GM21515 (cell line): ENCODE measurements around the gene OPTC.

Source experiments
- ATAC-seq: cut with Tn5 transposase; IDR thresholded peaks from one replicate; pipeline ENCODE4 v1.9.1; 2021; ENCODE audit not compliant: unreplicated experiment

Gene OPTC

DNA sequence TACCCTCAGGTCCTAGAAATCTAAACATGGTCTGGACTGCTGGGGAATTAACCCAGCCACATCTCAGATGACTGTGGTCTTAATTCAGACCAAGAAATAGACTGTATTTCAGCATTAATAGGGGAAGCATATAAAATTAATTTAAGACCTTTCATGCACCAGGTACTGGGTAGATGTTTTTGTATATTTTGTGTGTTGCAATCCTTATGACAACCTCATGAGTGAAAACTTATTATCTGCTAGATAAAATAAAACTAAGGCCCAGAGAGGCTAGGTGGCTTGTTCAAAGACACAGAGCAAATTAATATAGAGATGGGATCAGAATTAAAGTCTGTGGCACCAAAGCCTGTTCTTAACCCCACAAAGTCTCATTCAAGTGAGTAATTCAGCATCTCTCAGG is 40.1 kb downstream of the OPTC start:
- ATAC-seq: no peak

DNA sequence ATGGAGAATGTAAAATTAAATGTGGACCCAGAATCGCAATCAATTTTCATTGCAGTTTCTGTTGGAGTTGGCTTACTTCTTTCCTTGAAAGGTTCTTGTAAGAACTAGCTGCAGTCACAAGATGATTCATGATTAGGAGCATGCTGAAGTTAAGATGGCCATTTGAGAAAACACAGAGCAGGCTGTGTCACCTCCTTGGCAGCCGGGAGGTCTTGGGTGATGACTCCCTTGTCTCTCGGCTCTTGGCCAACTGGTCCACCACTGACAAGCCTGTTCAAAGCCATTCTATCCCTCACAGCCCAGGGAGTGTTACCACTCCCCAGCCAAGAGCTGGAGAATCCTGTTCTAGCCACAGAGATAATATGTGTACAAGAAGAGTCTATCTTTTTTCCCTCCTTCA is 40.6 kb downstream of the OPTC start:
- ATAC-seq: no peak

DNA sequence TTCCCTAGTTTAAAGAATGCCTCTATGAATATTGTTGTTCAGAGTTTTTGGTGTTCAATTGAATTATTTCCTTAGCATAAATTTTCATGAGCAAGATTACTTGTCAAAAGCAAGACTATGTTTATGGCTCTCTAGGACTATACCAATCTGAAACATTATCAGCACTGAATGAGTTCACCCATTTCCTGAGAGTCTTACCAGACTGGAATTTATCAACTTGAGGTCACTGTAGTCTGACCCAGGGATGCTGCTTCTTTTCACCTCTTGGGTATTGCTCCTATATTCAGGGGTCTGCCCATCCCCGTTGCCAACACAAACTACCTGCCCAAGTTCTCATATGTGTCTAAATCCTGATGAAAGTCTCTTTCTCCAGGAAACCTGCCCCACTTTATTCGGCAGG is 42.6 kb downstream of the OPTC start:
- ATAC-seq: no peak

DNA sequence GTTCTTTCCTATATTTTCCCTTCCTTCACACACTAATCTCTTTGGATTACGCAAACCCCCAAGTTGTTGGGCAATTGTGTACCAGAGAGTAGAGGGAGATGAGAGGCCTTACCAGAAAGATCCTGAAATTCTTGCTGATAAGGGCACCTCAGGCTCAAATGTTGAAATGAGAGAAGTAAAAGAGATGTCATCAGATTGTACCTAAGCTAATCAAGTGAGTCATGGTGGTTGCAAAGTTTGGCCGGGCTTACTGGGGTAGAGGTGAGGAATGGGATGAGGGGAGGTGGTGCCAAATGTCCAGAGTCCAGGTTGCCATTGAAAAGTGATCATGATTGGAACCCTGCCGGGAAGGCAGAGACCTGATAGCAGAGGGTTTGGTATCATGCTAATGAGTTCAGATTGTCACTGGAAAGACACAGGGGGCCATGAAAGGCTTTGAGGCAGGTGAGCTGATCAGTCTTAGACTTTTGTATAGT is 43.1 kb downstream of the OPTC start:
- no peak for ATAC-seq

DNA sequence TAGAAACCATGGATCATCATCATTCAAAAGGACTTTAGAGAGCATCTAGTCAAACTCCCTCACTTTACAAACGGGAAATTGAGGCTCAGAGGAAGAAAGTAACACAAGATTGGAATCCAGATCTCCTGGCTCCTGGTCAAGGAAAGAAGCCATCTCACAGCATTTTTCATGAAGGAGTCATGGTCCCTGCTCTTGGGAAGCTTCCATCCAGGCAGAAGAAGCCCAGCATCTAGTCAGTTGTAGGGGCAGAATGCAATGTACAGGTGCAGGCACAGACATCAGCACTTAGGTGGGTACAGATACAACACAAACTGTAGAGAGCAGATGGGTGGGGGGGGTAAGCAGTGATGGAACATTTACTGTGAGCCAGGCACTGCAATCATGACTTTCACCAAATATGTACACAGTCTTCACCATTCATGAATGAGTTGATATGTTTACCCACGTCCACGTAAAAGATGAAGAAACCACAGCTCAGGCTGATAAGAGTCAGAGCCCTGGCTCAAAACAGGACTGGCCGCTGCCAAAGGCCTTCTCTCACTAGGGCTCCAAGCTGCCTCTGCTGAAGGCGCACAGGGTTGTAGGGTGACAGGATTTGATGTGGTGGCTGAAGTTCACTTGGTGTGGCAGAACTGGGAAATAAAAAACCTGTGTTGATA is 44.0 kb downstream of the OPTC start:
- no peak for ATAC-seq

DNA sequence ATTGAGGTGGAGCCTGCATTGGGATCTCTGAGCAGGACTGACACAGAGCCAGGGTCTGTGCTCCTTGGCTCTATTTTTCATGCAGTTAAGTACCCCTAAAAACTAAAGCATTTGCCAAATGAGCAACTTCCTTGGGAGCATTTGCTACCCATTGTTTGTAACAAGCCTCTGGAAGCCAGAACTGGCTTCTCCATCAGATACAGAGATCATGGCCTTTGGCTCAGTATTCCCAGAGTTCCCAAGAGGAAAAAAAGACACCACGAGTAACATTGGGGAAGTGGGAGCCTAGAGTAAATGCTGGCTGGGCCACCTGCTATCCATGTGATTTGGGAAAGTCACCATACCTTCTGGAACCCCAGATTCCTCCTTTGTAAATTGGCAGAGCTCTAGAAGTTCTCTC is 44.8 kb downstream of the OPTC start:
- no peak for ATAC-seq

DNA sequence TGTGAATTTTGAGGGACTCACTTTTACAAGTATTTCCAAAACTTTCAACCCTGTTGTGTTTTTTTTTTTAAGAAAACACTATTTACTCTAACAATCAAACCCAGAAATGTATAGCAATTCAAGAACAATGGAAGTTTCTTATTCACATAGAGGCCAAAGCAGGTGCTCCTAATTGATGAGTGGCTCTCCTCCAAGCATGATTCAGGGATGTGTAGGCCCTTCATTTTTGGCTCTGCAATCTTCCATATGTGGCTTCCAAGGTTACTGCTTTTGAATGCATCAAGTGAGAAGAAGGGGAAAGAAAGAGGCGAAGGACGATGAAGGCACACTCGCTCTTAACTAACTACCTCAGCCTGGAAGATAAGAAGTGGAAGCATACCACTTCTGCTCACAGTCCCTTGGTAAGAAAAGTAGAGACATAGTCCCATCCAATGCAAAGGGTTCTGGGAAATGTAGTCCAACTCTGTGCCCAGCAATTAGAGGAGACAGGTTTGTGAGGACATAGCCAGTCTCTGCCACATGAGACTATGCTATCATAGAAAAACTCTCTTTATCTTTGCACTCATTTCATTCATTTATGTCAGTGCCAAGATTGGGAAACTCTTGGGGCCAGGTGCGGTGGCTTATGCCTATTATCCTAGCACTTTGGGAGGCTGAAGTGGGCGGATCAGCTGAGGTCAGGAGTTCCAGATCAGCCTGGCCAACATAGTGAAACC is 46.0 kb downstream of the OPTC start:
- ATAC-seq: no peak

DNA sequence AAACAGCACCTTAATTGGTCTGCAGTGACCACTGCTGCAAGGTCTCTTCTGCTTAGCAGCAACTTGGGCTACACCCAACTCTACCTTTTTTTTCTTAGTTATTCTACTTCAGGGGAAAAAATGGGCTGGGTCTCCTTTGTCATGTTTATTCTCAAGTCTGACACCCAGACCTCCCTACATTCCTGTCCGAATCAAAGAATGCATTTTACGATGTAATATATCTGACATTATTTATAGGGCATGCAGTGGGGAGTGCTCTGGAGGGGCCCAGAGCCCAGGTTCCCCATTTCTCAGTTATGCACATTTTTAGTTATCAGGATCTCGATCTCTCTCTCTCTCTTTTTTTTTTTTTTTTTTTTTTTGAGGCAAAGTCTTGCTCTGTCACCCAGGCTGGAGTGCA is 50.5 kb downstream of the OPTC start:
- no peak for ATAC-seq

DNA sequence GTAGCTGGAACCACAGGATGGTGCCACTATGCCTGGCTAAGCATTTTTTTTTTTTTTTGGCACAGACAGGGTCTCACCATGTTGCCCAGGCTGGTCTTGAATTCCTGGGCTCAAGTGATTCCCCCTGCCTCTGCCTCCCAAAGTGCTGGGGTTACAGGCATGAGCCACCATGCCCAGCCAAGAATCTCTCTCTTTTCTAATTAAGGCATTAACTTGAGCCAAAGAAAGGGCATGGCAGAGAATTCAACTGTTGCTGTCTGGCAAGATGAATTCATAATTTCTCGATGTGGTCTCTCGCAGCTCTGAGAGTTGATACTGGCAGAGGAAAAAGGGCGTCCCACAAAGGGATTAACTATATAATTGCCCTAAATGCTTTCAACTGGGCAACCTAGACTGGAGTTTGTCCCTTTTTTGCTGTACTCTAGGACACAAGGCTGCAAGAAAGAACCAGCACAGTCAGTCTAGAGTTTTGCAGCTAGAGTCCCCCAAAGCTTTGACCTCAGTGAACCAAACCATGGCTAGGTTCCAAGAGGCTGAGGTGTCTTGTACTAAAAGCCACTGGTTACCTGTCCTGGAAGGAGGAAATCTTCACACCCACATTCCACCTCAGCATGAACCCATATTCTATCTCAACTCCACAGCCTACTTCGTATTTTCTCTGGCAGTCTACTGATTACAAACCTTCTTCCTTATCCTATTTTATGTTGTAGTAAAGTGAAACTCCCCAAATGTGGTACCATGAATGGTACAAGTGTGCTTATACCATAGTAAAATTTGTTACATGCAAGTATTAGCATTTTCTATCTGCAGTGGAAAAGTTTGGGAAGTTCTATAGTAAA is 51.2 kb downstream of the OPTC start:
- ATAC-seq: no peak

DNA sequence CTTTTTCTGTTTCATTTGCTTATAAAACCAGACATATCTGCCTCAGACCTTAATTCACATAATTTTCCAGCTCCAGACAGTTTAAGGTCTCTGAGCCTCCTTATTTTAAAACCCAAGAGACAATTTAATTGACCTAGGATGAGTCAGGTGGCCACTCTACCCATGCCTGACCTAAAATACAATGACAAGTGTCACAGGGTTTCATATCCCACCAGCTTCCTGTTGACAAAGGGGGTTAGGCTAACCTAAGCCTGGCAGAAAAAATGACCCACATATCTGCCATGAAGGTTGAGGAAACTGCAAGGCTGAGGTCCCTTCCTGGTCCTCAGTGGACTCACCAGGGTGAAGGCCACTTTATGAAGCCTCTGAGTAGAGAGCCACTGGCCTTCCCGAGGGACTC is 52.3 kb downstream of the OPTC start:
- ATAC-seq: no peak

DNA sequence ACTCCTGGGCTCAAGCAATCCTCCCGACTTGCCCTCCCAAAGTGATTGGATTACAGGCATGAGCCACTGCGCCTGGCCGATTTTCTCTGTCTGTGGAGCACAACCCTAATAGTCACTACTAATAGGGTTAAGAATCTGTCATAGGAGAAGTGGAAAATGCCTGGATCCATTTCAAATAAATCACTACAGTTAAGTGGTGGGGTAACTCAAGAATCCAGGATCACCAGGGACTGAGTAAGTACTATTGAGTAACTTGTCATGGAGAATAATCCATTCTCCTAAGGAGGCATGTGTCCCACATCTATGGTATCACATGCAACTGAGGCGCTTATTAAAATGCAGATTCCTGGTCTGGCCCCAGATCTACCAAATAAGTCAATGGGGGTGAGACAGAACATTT is 53.2 kb downstream of the OPTC start:
- ATAC-seq: no peak

DNA sequence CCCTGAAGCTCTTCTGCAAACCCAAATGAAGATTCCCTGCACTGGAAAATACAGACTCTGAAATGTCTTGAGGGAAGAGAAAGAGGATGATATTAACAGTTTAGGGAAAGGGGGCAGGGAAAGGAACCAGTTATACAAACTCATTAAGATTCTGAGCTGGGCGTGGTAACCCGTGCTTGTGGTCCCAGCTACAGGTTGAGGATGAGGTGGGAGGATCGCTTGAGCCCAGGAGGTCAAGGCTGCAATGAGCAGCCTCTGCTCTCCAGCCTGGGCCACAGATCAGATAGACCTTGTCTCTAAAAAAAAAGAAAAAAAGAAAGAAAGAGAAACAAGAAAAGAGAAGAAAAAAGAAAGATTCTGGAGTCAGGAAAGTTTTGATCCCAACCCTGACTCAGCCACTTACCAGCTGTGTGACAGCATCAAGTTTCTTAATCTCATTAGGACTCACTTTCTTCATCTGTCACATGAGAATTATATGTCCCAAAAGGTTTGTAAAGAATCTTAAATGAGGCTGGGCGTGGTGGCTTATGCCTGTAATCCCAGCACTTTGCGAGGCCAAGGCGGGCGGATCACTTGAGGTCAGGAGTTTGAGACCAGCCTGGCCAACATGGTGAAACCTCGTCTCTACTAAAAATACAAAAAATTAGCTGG is 53.9 kb downstream of the OPTC start:
- no peak for ATAC-seq

DNA sequence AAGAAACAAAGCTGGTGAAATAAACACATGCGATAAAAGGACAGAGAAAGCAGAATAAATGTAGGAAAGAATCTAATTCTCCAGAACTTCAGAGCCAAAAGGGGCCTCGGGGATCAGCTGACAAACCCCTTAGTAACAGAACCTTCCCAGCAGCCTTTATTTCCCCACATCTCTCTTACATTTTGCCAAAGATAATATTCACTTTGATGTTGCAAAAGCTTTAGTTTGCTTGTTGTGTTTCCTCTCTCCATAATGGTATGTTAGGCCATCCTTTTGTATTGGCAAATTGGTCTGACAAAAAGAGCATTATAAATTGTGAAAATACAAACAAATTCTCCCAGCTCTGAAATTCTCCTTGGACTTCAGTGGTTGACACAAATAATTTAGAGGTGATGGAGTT is 54.9 kb downstream of the OPTC start:
- no peak for ATAC-seq

DNA sequence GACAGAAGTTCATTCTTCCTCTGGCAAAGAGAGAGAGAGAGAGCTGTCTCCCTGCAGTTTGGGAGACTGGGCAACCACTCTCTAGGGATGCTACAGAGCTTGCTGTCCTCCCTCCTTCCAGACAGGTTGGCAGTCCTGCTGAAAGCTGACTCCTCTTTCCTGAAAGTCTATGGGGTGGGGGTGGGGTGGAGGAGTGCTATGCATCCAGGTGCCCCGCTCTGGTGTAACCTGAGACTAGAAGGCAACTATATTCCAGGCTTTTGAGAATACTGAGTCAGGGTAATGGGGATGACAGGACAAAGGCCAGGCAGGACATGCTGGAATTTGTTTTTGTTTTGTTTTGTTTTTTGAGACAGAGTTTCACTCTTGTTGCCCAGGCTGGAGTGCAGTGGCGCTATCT is 55.4 kb downstream of the OPTC start:
- no peak for ATAC-seq

DNA sequence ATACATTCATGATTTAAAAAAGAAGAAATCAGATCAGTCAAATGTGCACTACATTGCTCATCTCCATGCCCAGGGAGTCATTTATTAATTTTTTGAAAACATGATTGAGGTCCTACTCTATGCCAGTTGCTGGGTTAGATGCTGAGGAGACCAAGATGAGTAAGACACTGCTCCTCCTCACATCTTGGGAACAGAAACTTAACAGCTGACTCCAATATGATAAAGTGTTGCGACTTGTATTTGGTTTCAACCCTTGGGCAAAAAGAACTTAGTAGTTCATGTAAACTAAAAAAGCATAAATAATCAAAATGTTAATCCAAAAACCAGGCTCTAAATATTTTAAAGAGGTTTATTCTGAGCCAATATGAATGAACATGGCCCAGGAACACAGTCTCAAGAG is 56.9 kb downstream of the OPTC start:
- ATAC-seq: no peak

DNA sequence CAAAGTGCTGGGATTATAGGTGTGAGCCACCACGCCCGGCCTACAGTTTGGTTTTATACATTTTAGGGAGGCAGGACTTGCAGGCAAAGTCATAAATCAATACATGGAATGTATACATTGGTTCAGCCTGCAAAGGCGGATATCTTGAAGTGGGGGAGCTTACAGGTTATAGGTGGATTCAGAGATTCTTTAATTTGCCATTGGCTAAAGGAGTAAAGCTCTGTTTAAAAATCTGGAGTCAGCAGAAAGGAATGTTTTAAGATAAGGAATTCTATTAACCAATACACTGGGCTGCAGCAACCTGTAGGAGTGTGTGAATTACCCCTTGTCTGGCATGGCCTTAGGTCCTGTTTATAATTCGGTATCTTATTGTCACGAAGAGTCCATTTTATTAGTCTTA is 57.6 kb downstream of the OPTC start:
- ATAC-seq: no peak

DNA sequence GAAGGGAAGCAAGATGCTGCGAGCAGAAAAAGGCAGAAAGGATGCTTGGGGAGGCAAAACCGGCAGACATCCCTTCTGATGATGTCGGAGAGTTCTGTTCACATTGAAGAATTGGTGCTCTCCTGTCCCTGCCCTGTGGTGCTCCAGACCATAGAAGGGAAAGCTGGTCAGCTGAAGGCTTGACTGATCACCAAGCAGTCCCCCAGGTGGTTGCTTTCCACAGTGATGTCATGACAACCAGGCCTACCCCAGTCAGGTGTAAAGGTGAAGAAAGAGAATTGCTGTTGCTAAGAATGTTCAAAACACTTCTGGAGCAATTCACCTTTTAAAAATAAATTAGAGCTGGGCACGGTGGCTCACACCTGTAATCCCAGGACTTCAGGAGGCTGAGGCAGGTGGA is 59.5 kb downstream of the OPTC start:
- ATAC-seq: no peak

DNA sequence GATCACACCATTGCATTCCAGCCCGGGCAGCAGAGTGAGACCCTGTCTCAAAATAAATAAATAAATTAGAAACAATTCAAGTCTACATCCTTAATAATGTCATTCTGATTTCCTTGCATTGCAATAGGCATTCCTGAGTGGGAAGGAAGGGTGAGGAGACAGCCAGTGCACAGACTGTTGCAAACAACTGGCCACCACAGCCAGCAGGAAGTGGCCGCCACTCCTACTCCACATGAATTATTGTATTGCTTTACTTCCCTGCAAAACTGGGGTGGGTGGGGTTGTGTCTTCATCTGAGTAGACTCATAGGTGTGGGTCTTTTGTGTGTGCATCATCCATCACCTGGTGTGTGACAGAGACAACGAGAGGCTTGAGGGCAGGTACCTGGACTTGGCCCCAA is 60.1 kb downstream of the OPTC start:
- ATAC-seq: no peak

DNA sequence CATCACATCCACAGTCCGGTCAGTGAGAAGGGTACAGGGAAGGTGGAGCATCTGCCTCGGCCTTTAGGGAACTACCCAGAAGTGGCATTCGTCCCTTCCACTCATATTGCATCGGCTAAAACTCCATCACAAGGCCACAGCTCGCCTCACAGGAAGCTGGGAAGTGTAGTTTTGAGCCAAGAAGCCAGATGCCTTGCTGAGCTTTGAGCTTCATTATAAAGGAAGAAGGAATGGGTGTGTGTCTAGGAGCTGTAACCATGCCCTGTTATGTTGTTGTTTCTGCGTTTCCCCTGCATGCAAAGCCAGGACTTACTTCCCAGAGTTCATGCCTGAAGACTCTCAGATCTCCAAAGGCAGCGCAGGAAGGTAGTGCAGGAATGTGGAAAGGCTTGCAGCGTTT is 61.1 kb downstream of the OPTC start:
- ATAC-seq: no peak

DNA sequence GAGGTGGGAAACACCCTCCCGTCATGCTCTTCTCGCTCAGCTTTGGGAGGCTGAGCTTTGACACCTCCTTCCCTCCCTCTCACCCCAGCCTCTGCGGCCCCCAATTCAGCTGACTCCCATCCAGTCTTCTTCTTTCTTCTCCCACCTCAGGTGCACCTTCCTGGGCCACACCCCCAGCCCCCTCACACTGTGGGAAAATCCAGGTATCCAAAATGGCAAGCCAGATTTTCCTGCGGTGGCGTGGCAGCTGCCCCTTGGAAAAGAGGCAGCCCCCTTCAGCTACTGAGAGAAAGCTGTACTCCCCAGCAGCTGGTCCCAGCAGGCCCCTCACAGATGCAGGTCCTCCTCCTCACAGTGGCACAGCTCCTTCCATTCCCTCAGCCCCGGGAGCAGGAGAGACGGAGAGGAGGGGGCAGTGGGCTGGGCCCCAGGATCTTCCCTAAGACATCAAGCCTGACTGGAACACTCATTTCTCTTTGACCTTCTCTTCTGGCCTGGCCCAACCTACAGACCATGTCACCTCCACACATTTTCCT is 61.6 kb downstream of the OPTC start:
- ATAC-seq: no peak
